Ishikawa (cell line): ENCODE results near the gene SPAG8.

ENCODE experiments used
- CREB1 ChIP-seq: IDR thresholded peaks from 2 replicates; pipeline ENCODE4 v1.6.1; 2012; ENCODE audit warnings: low read depth
- EP300 ChIP-seq: IDR thresholded peaks from 2 replicates; pipeline ENCODE4 v1.6.1; 2012; ENCODE audit warnings: borderline replicate concordance
- MAX ChIP-seq: IDR thresholded peaks from 2 replicates; pipeline ENCODE4 v1.6.1; 2012
- NFIC ChIP-seq: IDR thresholded peaks from 2 replicates; pipeline ENCODE4 v1.6.1; 2012
- RAD21 ChIP-seq: IDR thresholded peaks from 2 replicates; pipeline ENCODE4 v1.6.1; 2012; ENCODE audit warnings: low read depth
- REST ChIP-seq: IDR thresholded peaks from 2 replicates; pipeline ENCODE4 v1.6.1; 2012; ENCODE audit warnings: low read depth, mild to moderate bottlenecking
- TCF12 ChIP-seq: IDR thresholded peaks from 2 replicates; pipeline ENCODE4 v1.6.1; 2012; ENCODE audit warnings: low read depth
- YY1 ChIP-seq: IDR thresholded peaks from 2 replicates; pipeline ENCODE4 v1.6.1; 2012; ENCODE audit warnings: low read depth
- ZBTB7A ChIP-seq: IDR thresholded peaks from 2 replicates; pipeline ENCODE4 v1.6.1; 2012; ENCODE audit warnings: low read depth

GRCh38 chr9:35852267-35852815, 40.3 kb upstream of the SPAG8 start:
- TF ChIP-seq MAX (no peak), REST (no peak), EP300 (no peak), CREB1 (no peak), NFIC (no peak), TCF12 (no peak), YY1 (no peak), RAD21 (no peak), ZBTB7A (no peak)
